Measurements from ENCODE around the gene NQO2.

The NQO2 gene, protein sequence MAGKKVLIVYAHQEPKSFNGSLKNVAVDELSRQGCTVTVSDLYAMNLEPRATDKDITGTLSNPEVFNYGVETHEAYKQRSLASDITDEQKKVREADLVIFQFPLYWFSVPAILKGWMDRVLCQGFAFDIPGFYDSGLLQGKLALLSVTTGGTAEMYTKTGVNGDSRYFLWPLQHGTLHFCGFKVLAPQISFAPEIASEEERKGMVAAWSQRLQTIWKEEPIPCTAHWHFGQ

DNA sequence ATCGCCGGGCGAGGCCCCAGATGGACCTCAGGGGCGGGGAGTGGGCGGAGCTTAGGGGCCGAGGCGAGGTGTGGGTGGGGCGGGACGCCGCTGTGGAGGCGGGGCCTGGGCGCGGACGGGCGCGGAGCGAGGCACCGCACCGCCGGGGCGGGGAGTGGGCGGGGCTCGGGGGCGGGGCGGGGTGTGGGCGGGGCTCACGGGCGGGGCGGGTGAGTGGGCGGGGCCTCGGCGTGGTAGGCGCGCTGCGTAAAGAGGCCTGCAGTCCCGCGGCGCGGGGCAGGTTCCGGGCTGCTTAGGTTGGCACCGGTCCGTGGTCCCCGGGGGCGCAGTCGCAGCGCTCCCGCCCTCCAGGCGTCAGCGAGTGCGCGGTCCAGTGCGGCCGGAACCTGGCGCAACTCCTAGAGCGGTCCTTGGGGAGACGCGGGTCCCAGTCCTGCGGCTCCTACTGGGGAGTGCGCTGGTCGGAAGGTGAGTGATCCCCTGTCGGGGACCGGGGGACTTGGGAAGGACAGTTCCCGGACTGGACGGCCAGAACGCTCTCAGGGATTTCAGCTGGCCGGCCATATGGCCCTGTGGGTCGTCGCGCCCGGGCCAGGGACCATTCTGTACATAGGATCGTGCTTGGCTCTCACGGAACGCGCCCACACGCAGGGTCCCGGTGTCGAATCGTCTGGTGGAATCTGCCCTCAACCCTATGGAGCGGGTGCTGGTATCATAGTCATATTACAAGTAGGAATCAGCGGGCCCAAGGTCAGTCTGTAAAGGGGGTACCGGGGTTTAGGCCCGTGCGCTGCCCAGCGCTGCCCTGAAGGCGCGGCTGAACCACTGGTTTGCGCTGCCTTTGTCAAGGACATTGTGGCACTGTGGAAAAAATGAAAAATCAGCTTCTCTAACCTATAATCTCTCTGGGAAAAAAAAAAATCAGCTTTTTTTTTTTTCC is at the start of gene NQO2:
Gene NQO2 (plus strand): TSS at position 277 of the 940 bp plus-strand sequence. CDS start 6,659 bp downstream, outside the sequence.
- DNase-seq, result peak; percentile 78

- DNase-seq, result no peak
Observed at GRCh38 chr6:2950713-2951112, 49.0 kb upstream of the NQO2 start.

GRCh38 chr6:2951728-2952127 is 48.0 kb upstream of the NQO2 start:
- no peak for DNase-seq

- DNase-seq, result peak; percentile 25
Observed at GRCh38 chr6:2952557-2953095, 47.1 kb upstream of the NQO2 start.

DNA sequence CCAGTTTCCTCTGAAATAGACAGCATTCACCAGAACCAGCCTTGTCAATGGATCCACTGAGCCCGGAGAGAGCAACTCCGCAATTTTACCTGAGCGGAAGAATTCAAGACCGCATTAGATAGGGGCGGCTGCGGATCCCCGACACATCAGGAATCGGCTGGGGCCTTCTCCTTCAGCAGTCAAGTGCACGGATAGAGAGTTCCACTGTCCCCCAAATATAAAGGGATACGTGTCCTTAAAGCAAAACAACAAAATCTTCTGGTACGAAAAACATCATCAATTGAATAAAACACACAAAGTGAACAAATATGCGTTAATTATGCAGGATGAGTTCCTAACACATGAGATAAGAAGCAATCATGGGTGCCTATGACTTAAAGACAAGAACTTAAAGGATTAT is 46.6 kb upstream of the NQO2 start:
- no peak for DNase-seq

DNA sequence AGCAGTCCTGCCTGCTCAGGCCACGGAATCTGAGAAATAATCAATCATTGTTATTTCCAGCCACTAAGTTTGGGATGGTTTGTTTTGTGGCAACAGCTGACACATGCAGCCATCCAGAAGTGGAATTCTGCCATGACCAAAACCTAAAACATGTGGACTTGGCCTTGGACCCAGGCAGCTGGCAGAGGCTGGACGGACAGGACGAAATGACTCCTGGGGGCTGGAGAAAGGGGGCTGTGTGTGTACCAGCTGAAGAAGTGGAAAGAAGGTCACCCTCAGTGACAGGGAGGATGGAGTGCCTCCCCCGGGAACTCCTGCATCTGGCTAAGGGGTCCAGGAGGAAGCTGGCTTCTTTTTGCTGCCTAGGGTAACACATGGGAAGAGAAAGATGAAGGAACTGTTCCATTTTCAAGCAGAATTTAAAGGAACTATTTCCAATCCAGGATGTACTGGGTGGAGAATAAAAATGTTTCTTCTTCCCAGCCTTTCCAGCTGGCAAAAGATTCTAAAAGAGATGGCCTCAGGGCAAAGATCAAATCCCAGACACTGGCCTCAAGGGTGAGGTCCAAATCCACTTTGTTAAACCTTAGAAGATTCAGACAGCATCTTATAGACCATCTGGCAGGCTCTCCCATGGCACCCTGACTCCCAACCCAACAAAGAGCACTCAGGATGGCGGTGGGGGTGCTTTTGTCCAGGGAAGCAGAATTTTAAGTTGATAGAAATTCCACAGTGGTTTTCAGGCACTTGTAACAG is 42.6 kb upstream of the NQO2 start:
- DNase-seq, result no peak

- no peak for DNase-seq
Observed at GRCh38 chr6:2957696-2958330, 41.9 kb upstream of the NQO2 start.

DNA sequence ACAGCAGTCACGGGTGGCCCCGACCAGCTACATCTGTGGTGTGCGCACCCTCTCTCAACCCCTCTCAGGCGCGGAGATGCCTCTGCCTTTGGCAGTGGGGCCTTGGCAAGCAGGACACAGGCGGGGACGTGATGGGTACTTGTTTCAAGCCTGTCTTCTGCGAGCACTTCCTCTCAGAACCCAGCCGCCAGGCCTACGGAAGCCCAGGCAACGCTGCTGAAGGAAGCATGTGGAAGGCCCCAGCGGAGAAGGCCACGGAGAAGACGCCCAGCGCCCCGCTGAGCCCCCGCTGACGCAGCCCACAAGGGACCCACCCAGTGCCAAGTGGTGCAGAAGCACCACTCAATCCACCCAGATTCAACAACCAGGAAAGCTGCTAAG is 41.4 kb upstream of the NQO2 start:
- no peak for DNase-seq

DNA sequence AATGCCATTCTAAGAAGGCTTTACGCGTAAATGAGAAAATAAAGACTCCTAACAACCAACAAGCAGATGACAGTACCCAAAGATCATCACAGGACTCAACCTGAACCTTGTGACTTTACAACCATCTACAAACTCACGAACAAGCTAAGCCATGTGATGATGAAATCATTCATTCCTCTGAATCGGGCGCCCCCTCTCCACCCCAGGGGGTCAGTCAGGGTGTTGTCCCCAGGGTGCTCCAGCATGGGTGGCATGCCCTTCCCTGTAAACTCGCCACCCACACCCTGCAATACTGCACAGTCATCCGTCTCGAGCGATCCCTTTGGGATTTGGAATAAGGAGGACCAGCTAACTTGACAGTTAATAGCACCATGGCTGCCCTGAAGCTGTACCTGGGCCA is 40.9 kb upstream of the NQO2 start:
- DNase-seq, result no peak

DNA sequence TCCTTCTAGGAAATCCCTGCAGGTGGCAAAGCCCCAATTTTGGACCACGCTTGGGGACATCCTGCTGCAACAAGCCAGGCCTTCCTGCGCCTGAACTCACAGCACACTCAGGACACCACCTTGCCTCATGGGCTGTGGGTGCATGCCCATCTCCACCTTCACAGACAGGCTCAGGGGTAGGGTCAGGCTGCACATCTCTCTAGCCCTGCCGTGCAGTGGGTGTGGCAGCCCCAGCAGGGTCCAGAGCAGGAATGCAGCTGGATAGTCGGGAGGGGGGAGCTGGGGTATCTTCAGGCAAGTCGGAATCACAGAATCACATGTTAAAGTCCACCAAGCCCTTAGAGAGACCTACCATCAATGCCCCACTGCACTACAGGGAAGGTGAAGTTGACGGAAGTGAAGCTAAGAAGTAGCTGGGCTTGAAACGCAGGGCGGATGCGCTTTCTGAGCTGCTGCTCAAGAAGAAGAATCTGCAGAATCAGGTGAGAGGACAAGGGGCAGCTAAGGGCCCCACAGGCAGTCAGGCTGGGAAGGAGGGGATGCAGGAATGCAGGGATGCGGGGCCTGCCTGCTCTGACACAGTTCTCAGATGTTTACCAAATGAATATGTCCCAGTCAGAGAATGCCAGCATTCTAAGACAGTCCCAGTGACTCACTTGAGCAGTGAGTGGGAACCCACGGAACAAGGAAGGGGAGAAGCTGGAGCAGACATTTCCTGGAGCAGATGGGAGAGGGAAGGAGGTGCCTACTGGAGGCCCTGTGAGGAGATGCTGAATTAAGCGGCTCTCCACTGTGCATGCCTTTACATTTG is 39.6 kb upstream of the NQO2 start:
- no peak for DNase-seq

DNA sequence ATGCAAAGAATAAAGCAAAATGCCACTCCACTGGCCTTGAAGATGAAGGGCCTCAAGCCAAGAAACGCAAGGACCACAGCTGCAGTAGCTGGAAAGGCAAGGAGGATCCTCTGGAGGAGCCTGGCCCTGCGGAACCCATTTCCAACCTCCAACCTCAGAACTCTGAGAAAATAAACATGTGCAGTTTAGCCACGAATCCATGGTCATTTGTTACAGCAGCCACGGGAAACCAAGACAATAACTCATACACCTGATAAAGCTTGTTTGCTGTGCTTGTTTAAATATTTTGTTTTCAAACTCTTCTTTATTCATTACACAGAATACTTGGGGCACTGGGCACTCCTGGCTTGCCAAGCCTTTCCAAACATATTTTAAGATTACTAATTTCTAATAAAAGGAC is 38.8 kb upstream of the NQO2 start:
- DNase-seq, result no peak

- DNase-seq, result no peak
Observed at GRCh38 chr6:2961506-2961905, 38.2 kb upstream of the NQO2 start.

DNA sequence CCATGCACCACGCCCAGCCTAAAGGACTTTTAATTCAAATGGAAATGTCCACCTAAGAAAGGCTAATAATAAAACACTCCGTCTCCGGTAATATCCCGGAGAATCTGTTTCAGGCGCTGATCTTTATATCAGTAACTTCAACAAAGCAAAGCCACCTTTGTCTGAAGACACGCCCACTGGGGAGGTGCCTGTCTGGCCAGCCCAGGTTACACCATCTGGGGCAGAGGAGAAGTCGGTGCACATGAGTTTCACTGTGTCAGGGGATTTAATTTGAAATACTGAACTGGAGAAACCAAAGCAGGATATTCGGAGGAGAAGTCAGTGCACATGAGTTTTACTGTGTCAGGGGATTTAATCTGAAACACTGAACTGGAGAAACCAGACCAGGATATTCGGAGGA is 37.7 kb upstream of the NQO2 start:
- DNase-seq, result no peak

- no peak for DNase-seq
Observed at GRCh38 chr6:2962636-2963035, 37.1 kb upstream of the NQO2 start.

DNA sequence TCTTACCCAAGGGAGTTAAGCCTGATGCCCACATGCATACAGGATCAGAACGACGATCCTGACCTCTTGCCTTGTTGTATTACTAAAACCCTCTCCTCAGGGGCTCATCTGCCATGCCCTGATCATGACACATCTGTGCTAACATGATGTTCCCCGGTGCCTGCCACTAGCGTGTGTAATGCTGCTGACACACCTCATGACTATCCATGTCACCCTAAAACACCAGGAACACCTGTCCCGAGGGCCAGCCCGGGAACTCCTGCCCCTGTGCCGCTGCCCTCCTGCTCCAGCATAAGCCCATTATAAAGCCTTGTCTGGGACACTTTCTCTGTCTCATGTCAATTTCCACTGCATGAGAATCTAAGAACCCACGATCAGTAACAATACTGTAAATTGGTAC is 35.9 kb upstream of the NQO2 start:
- no peak for DNase-seq

- DNase-seq, result no peak
Observed at GRCh38 chr6:2964793-2965505, 34.7 kb upstream of the NQO2 start.

- no peak for DNase-seq
Observed at GRCh38 chr6:2966347-2966746, 33.3 kb upstream of the NQO2 start.

- DNase-seq, result no peak
Observed at GRCh38 chr6:2967936-2968335, 31.8 kb upstream of the NQO2 start.

DNA sequence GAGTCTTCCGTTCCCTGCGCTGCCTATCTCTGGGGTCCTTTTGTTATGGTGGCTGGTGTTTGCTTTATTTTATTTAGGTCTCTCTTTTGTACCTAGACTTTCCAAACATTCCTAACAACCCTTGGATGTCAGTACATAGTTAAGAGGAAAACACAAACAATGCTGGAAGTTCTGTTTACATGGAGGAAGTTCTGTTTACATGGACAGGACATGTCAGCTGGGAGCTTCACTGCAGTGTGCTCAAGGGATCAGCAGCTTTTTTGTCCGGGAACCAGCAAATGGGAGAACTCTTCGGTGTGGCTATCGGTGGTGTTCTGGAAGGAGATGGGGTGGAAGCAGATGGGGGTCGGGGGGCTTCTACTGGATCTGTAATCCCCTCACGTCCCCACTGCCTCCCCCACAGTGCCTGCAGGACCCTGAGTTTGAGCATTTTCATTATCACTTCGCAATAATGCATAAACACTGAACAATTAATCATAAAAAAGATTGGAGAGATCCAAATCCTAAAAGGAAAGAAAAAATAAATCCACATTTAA is 31.0 kb upstream of the NQO2 start:
- no peak for DNase-seq

GRCh38 chr6:2969549-2969948 is 30.1 kb upstream of the NQO2 start:
- DNase-seq, result no peak
